HepG2 (cell line): ENCODE results near the gene ZMYM4. TPM values are rescaled to one million over a fixed set of nuclear protein-coding genes. Genes with fewer than 3 reads are reported as not detected.
A peak's percentile ranks its signal among the peaks of the same experiment; 100 is the strongest.

Source experiments
- ATAC-seq: fragments of 200-7000 bp; cut with Tn5 transposase; 3 replicates; pipeline ENCODE4 v1.9.1; 2020; ENCODE audit warnings: mild to moderate bottlenecking, moderate library complexity
- BruUV-seq: library from RNA; stranded (reverse); fragments of 400-500 nt; replicated peaks from 2 replicates; lab custom pipeline; 2021; lab: Mats Ljungman, UMichigan
- CTCF ChIA-PET: fragments of 300-600 bp; formaldehyde crosslinking; extraction: SDS; loops from one replicate; lab custom pipeline; 2021; ENCODE audit warnings: low total read pairs, inconsistent platforms, low intra/inter-chr PET ratio; lab: Yijun Ruan, JAX
- POLR2A ChIA-PET: fragments of 350-600 bp; sonication (Branson Sonifier 250); formaldehyde crosslinking; loops from one replicate; lab custom pipeline; 2020; ENCODE audit warnings: antibody characterized with exemption, inconsistent platforms; lab: Yijun Ruan, JAX
- DNase-seq: peaks from one replicate; pipeline ENCODE4 v3.0.0-alpha.2; 2015; ENCODE audit warnings: low spot score
- FAIRE-seq: peaks from 3 replicates; lab custom pipeline; 2011; peaks lifted over from hg19 to GRCh38; lab: Jason Lieb, UNC
- H2AFZ ChIP-seq: one replicate; pipeline ENCODE4 v1.6.1; 2011; ENCODE audit warnings: low read length, inconsistent platforms
- H3K27ac ChIP-seq: fragments of 300-600 bp; 3 replicates; pipeline ENCODE4 v1.8.0; 2011; ENCODE audit warnings: mixed run types, mild to moderate bottlenecking, mixed read lengths, low read length, inconsistent platforms; ENCODE audit not compliant: insufficient read depth; ENCODE audit errors: extremely low read length
- H3K27me3 ChIP-seq, 2 experiments: fragments of 200-600 bp in 1 of 2; 2 replicates in 1 of 2; 3 replicates in 1 of 2; pipeline versions ENCODE4 v1.6.0 to v1.8.0; 2011; ENCODE audit warnings: low read length in 2 of 2, mild to moderate bottlenecking in 2 of 2, moderate library complexity in 2 of 2, inconsistent platforms in 1 of 2; ENCODE audit not compliant: insufficient read depth in 2 of 2, control insufficient read depth in 1 of 2
- H3K36me3 ChIP-seq, 2 experiments: fragments of 200-600 bp in 1 of 2; replicated peaks in 1 of 2; 2 replicates in 1 of 2; 3 replicates in 1 of 2; pipeline versions ENCODE4 v1.5.1 to v1.8.0; 2011; ENCODE audit warnings: low read length in 2 of 2, inconsistent platforms in 1 of 2; ENCODE audit not compliant: insufficient read depth in 2 of 2, control insufficient read depth in 1 of 2
- H3K4me1 ChIP-seq: 2 replicates; pipeline ENCODE4 v1.5.1; 2012; ENCODE audit warnings: low read length, inconsistent platforms; ENCODE audit not compliant: insufficient read depth
- H3K4me2 ChIP-seq: 2 replicates; pipeline ENCODE4 v1.6.0; 2011; ENCODE audit warnings: low read depth, low read length, inconsistent platforms
- H3K4me3 ChIP-seq, 3 experiments: fragments of 200-600 bp in 1 of 3; sonication (generic), shearing (Covaris generic) in 1 of 3; replicated peaks in 1 of 3; 2 replicates each; pipeline ENCODE4 v1.5.1; 2011 to 2016; ENCODE audit warnings: low read length in 3 of 3, inconsistent platforms in 2 of 3, low read depth in 2 of 3, mild to moderate bottlenecking in 2 of 3, control low read depth in 1 of 3, mixed read lengths in 1 of 3; ENCODE audit not compliant: insufficient read depth in 1 of 3
- H3K79me2 ChIP-seq: one replicate; pipeline ENCODE4 v1.6.1; 2011; ENCODE audit warnings: low read length, inconsistent platforms; ENCODE audit not compliant: insufficient read depth
- H3K9ac ChIP-seq: 2 replicates; pipeline ENCODE4 v1.6.0; 2011; ENCODE audit warnings: mild to moderate bottlenecking, low read depth, low read length, inconsistent platforms; ENCODE audit not compliant: insufficient read depth
- H3K9me3 ChIP-seq: 2 replicates; pipeline ENCODE4 v1.5.1; 2012; ENCODE audit warnings: mild to moderate bottlenecking, low read length
- H4K20me1 ChIP-seq: 2 replicates; pipeline ENCODE4 v1.6.0; 2011; ENCODE audit warnings: inconsistent platforms, mild to moderate bottlenecking, low read length, moderate library complexity; ENCODE audit not compliant: insufficient read depth
- ADNP ChIP-seq: sonication (generic); formaldehyde crosslinking; IDR thresholded peaks from 2 replicates; pipeline ENCODE4 v1.4.0; 2020; ENCODE audit warnings: missing genetic modification reagents
- ARID3A ChIP-seq: IDR thresholded peaks from 2 replicates; pipeline ENCODE4 v1.6.1; 2012; ENCODE audit warnings: low read depth, low read length, improper control_type of control experiment
- ARNTL ChIP-seq: sonication (generic); formaldehyde crosslinking; IDR thresholded peaks from 2 replicates; pipeline ENCODE4 v1.4.0; 2020; ENCODE audit warnings: mild to moderate bottlenecking, missing genetic modification reagents
- ATF1 ChIP-seq: IDR thresholded peaks from 2 replicates; pipeline ENCODE4 v1.6.1; 2016; ENCODE audit warnings: mild to moderate bottlenecking, control low read depth
- CREB3 ChIP-seq: sonication (generic); formaldehyde crosslinking; IDR thresholded peaks from 2 replicates; pipeline ENCODE4 v1.5.0; 2020; ENCODE audit warnings: missing genetic modification reagents
- GLMP ChIP-seq: sonication (generic); formaldehyde crosslinking; IDR thresholded peaks from 2 replicates; pipeline ENCODE4 v1.9.0; 2021; ENCODE audit warnings: missing genetic modification reagents, mild to moderate bottlenecking, borderline replicate concordance
- NCOR1 ChIP-seq: fragments of 200-600 bp; sonication (generic); IDR thresholded peaks from 2 replicates; pipeline ENCODE4 v1.7.0; 2017; ENCODE audit warnings: antibody characterized with exemption, low read length, borderline replicate concordance
- RBM22 ChIP-seq: fragments of 200-400 bp; formaldehyde crosslinking; optimal IDR thresholded peaks from 2 replicates; pipeline ENCODE3; 2017; ENCODE audit warnings: mild to moderate bottlenecking, low read length, moderate library complexity
- RFX1 ChIP-seq: fragments of 450-650 bp; IDR thresholded peaks from 2 replicates; pipeline ENCODE4 v1.6.1; 2017
- SMAD3 ChIP-seq: sonication (generic); formaldehyde crosslinking; IDR thresholded peaks from 2 replicates; pipeline ENCODE4 v1.4.0; 2020; ENCODE audit warnings: missing genetic modification reagents
- TEAD3 ChIP-seq: optimal IDR thresholded peaks from 2 replicates; pipeline ENCODE3; 2016; ENCODE audit warnings: borderline replicate concordance
- ZFP1 ChIP-seq: IDR thresholded peaks from 2 replicates; pipeline ENCODE4 v1.6.1; 2016
- ZNF101 ChIP-seq: sonication (generic); formaldehyde crosslinking; IDR thresholded peaks from 2 replicates; pipeline ENCODE4 v1.4.0; 2020; ENCODE audit warnings: mild to moderate bottlenecking, low read depth, missing genetic modification reagents, borderline replicate concordance
- ZNF747 ChIP-seq: sonication (generic); formaldehyde crosslinking; IDR thresholded peaks from 2 replicates; pipeline ENCODE4 v1.8.1; 2023; ENCODE audit warnings: missing genetic modification reagents, mild to moderate bottlenecking, borderline replicate concordance
- ZNF772 ChIP-seq: sonication (generic); formaldehyde crosslinking; IDR thresholded peaks from 2 replicates; pipeline ENCODE4 v1.5.0; 2020; ENCODE audit warnings: mild to moderate bottlenecking, missing genetic modification reagents
- WGBS: methylation state at CpG from one replicate; pipeline ENCODE4 v1.1.6; 2017; ENCODE audit warnings: low lambda C conversion rate; 5-methylcytosine and 5-hydroxymethylcytosine counted together
- in situ Hi-C: cut with HindIII; loops from 2 replicates; pipeline ENCODE4 v1.10.0; 2017; ENCODE audit warnings: low pct_unique_long_range_greater_than_20kb; ENCODE audit not compliant: extremely low pct_ligation_motif_present
- intact Hi-C: fragments of 100-400 bp; cut with micrococcal nuclease; formaldehyde crosslinking; loops from one replicate; pipeline ENCODE4 v1.10.0; 2022; ENCODE audit not compliant: unreplicated experiment
- polyA plus RNA-seq, 8 experiments: library from polyadenylated mRNA; depleted of rRNA in 3 of 8; stranded (reverse) in 7 of 8; unstranded in 1 of 8; fragments of >200 nt; fragmentation: Illumina TruSeq in 4 of 8; extraction: Trizol in 4 of 8; gene quantifications; 2 replicates each; pipeline versions ENCODE4 v1.2.1 to v1.2.3, GENCODE V29; 2011 to 2016; ENCODE audit warnings: low read depth in 4 of 8, missing spikeins in 1 of 8, mixed read lengths in 1 of 8; ENCODE audit not compliant: insufficient read depth in 1 of 8
- total RNA-seq, 5 experiments: library from RNA; depleted of rRNA; stranded (reverse); fragments of >200 nt; fragmentation: Illumina TruSeq; extraction: Trizol; gene quantifications; 2 replicates each; pipeline ENCODE4 v1.2.3, GENCODE V29; 2016; ENCODE audit warnings: low read depth in 1 of 5
- TF ChIP-seq, protein P1 (sequence below): sonication (generic); formaldehyde crosslinking; IDR thresholded peaks from 2 replicates; pipeline ENCODE4 v1.4.0; 2020; ENCODE audit warnings: low read depth, mild to moderate bottlenecking, missing genetic modification reagents

ZMYM4 gene
- total and polyA plus RNA-seq, 2 of the 13 experiments (the other 11 are each of a cell fraction or from before 2014, with no cell fraction given), result 13.9 to 37.6 TPM

GRCh38 chr1:35269989-35270289, 1.4 kb downstream of the ZMYM4 start:
- no peak for DNase-seq
- peaks cover 49% of the 10 kb centered on the region for H3K4me1 ChIP-seq
- peaks cover 0 to 6% of the 10 kb centered on the region in 2 experiments; a peak in 1 of 5 replicates for H3K36me3 ChIP-seq
- 89% methylated on average over 2 of the region's 2 CpGs for WGBS
- intact Hi-C loops, result loop anchor here (2.0 kb wide), 1 partner anchor 77 kb away; the partner anchor contains the start of gene SFPQ
- FAIRE-seq, result no peak
- no peak overlapping the region for H3K27ac ChIP-seq
- H4K20me1 ChIP-seq, result peaks cover 3% of the 10 kb centered on the region; the same call in 1 of the 2 replicates
- CTCF ChIA-PET, result no interaction called here
- peak overlapping the region; percentile 88 to 95 (median 93); a peak in 5 of 6 replicates for H3K4me3 ChIP-seq
- TF ChIP-seq ARNTL (CRISPR knock-in tag), result no peak
- TF ChIP-seq RBM22, result no peak
- TF ChIP-seq NCOR1, result no peak
- no peak for TF ChIP-seq SMAD3
- no peak for TF ChIP-seq ZNF101 (CRISPR knock-in tag)
- TF ChIP-seq ZNF772 (CRISPR knock-in tag), result no peak
- in situ Hi-C loops, result no loop called here
- H3K4me2 ChIP-seq, result peak overlapping the region; percentile 88
- POLR2A ChIA-PET, result no interaction called here
- no peak for ATAC-seq
- H3K79me2 ChIP-seq, result peaks cover 59% of the 10 kb centered on the region
- no peak overlapping the region for H2AFZ ChIP-seq
- peak overlapping the region; percentile 89 for H3K9ac ChIP-seq
- no peaks in the 10 kb centered on the region for H3K9me3 ChIP-seq
- H3K27me3 ChIP-seq, result no peaks in the 10 kb centered on the region
- no TSS peak for BruUV-seq

- no peaks in the 10 kb centered on the region for H3K27me3 ChIP-seq
- no peak for ATAC-seq
- FAIRE-seq, result no peak
- H2AFZ ChIP-seq, result no peak overlapping the region
- TF ChIP-seq TEAD3, result no peak
- no peak for TF ChIP-seq ZNF747 (CRISPR knock-in tag)
- TF ChIP-seq ZFP1 (CRISPR knock-in tag), result no peak
- TF ChIP-seq GLMP (CRISPR knock-in tag), result no peak
- no peak for TF ChIP-seq ARID3A
- TF ChIP-seq, protein P1, sequence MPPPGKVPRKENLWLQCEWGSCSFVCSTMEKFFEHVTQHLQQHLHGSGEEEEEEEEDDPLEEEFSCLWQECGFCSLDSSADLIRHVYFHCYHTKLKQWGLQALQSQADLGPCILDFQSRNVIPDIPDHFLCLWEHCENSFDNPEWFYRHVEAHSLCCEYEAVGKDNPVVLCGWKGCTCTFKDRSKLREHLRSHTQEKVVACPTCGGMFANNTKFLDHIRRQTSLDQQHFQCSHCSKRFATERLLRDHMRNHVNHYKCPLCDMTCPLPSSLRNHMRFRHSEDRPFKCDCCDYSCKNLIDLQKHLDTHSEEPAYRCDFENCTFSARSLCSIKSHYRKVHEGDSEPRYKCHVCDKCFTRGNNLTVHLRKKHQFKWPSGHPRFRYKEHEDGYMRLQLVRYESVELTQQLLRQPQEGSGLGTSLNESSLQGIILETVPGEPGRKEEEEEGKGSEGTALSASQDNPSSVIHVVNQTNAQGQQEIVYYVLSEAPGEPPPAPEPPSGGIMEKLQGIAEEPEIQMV (CRISPR knock-in tag), result no peak
- no peak for TF ChIP-seq CREB3 (CRISPR knock-in tag)
- no peak for TF ChIP-seq RFX1
- no peak for TF ChIP-seq ADNP (CRISPR knock-in tag)
- no peak for TF ChIP-seq ATF1 (CRISPR knock-in tag)
- peaks cover 3% of the 10 kb centered on the region; the same call in 1 of the 2 replicates for H4K20me1 ChIP-seq
- no TSS peak for BruUV-seq
- H3K4me1 ChIP-seq, result peaks cover 41% of the 10 kb centered on the region
- DNase-seq, result no peak
- H3K4me3 ChIP-seq, result no peak overlapping the region
- H3K36me3 ChIP-seq, result peaks cover 0 to 6% of the 10 kb centered on the region in 2 experiments; a peak in 1 of 5 replicates
- H3K9ac ChIP-seq, result no peak overlapping the region
- no peak overlapping the region for H3K27ac ChIP-seq
- intact Hi-C loops (no loop called here), in situ Hi-C loops (no loop called here)
- ChIA-PET POLR2A (interaction anchor here (0.9 kb wide), 1 partner anchor 280 kb away, joined by 3 read pairs; no protein-coding TSS in a partner anchor), CTCF (no interaction called here)
- WGBS, result 92% methylated on average over 3 of the region's 3 CpGs
- H3K79me2 ChIP-seq, result peaks cover 64% of the 10 kb centered on the region
- no peaks in the 10 kb centered on the region for H3K9me3 ChIP-seq
- H3K4me2 ChIP-seq, result peak overlapping the region; percentile 88
These were observed 2.3 kb downstream of the ZMYM4 start for GRCh38 chr1:35270836-35271235.
